CD1c-positive myeloid dendritic cell (primary cell): ENCODE measurements around the gene PSMD13.

Source experiments
- DNase-seq: peaks from one replicate; pipeline ENCODE4 v3.0.0-alpha.2; 2016; ENCODE audit errors: extremely low spot score

PSMD13 gene

GRCh38 chr11:204587-205109 lies 32.1 kb upstream of the PSMD13 start:
- no peak for DNase-seq

- no peak for DNase-seq
These were observed 31.4 kb upstream of the PSMD13 start for GRCh38 chr11:205221-206001.

- DNase-seq: no peak
These were observed 30.8 kb upstream of the PSMD13 start for GRCh38 chr11:206002-206384.

- peak; percentile 58 for DNase-seq
These were observed 30.1 kb upstream of the PSMD13 start for GRCh38 chr11:206526-207207.

- peak; percentile 99 for DNase-seq
These were observed 29.4 kb upstream of the PSMD13 start, which contains the start of the genes BET1L and RIC8A for GRCh38 chr11:207208-207862. Gene BET1L (minus strand): TSS chr11:207399. CDS start chr11:207321, 78 bp downstream. Gene RIC8A (plus strand): TSS chr11:207708. CDS start chr11:208855, 1,147 bp downstream.

GRCh38 chr11:207863-208180 lies 29.0 kb upstream of the PSMD13 start:
- DNase-seq: peak; percentile 78

- peak; percentile 93 for DNase-seq
These were observed 28.4 kb upstream of the PSMD13 start for GRCh38 chr11:208181-208916.

GRCh38 chr11:208917-209260 lies 27.9 kb upstream of the PSMD13 start:
- DNase-seq: no peak

- DNase-seq: peak; percentile 35
These were observed 27.3 kb upstream of the PSMD13 start for GRCh38 chr11:209275-210121.

- DNase-seq: no peak
These were observed 26.5 kb upstream of the PSMD13 start for GRCh38 chr11:210122-210802.

GRCh38 chr11:210803-211180 lies 26.0 kb upstream of the PSMD13 start:
- no peak for DNase-seq

GRCh38 chr11:211295-211694 lies 25.5 kb upstream of the PSMD13 start:
- no peak for DNase-seq

- DNase-seq: no peak
These were observed 25.0 kb upstream of the PSMD13 start for GRCh38 chr11:211741-212140.

GRCh38 chr11:212150-213100 lies 24.4 kb upstream of the PSMD13 start:
- no peak for DNase-seq

- no peak for DNase-seq
These were observed 23.7 kb upstream of the PSMD13 start for GRCh38 chr11:213111-213510.

- no peak for DNase-seq
These were observed 22.7 kb upstream of the PSMD13 start for GRCh38 chr11:214083-214482.

- DNase-seq: no peak
These were observed 21.2 kb upstream of the PSMD13 start for GRCh38 chr11:215581-216037.

- DNase-seq: no peak
These were observed 20.4 kb upstream of the PSMD13 start for GRCh38 chr11:216081-216974.
